GM21737 (cell line): Measurements from ENCODE around the gene TBC1D9B.

ENCODE experiments used
- ATAC-seq: cut with Tn5 transposase; IDR thresholded peaks from one replicate; pipeline ENCODE4 v1.9.1; 2021; ENCODE audit warnings: mild to moderate bottlenecking, moderate library complexity; ENCODE audit not compliant: unreplicated experiment

TBC1D9B gene

GRCh38 chr5:179822059-179822432 is 85.7 kb downstream of the TBC1D9B start:
- ATAC-seq = no peak

GRCh38 chr5:179821298-179822058 is 86.2 kb downstream of the TBC1D9B start:
- peak; percentile 41 for ATAC-seq

- ATAC-seq = peak; percentile 35
Measured at GRCh38 chr5:179820483-179821297, 87.0 kb downstream of the TBC1D9B start, which contains the start of gene SQSTM1. Gene SQSTM1 (plus strand): TSS chr5:179820905. CDS start chr5:179820937, 32 bp downstream.

- ATAC-seq = no peak
Measured at GRCh38 chr5:179820127-179820482, 87.6 kb downstream of the TBC1D9B start.

- no peak for ATAC-seq
Measured at GRCh38 chr5:179819296-179820126, 88.2 kb downstream of the TBC1D9B start.

GRCh38 chr5:179818746-179819295 is 88.9 kb downstream of the TBC1D9B start:
- ATAC-seq = peak; percentile 56

GRCh38 chr5:179817890-179818745 is 89.6 kb downstream of the TBC1D9B start:
- ATAC-seq = no peak

GRCh38 chr5:179817470-179817840 is 90.2 kb downstream of the TBC1D9B start:
- ATAC-seq = no peak

GRCh38 chr5:179816796-179817469 is 90.8 kb downstream of the TBC1D9B start:
- no peak for ATAC-seq

- ATAC-seq = no peak
Measured at GRCh38 chr5:179816401-179816795, 91.3 kb downstream of the TBC1D9B start.

GRCh38 chr5:179815491-179816249 is 92.0 kb downstream of the TBC1D9B start:
- no peak for ATAC-seq

GRCh38 chr5:179814090-179814489 is 93.6 kb downstream of the TBC1D9B start:
- ATAC-seq = no peak

- ATAC-seq = no peak
Measured at GRCh38 chr5:179812997-179813607, 94.6 kb downstream of the TBC1D9B start.

GRCh38 chr5:179812135-179812825 is 95.4 kb downstream of the TBC1D9B start:
- ATAC-seq = no peak
